Kidney epithelial cell (primary cell): ENCODE results near the gene ITIH5. TPM values are rescaled to one million over a fixed set of nuclear protein-coding genes. Genes with fewer than 3 reads are reported as not detected.
A peak's percentile ranks its signal among the peaks of the same experiment; 100 is the strongest.

ENCODE experiments used
- DNase-seq: peaks from one replicate; pipeline ENCODE4 v3.0.0-alpha.2; 2010; ENCODE audit warnings: low read depth
- H3K27me3 ChIP-seq: 2 replicates; pipeline ENCODE4 v1.6.0; 2011; ENCODE audit warnings: low read length; ENCODE audit not compliant: control insufficient read depth, insufficient read depth
- H3K36me3 ChIP-seq: 2 replicates; pipeline ENCODE4 v1.5.1; 2011; ENCODE audit warnings: low read length; ENCODE audit not compliant: control insufficient read depth, insufficient read depth
- H3K4me3 ChIP-seq: 2 replicates; pipeline ENCODE4 v1.5.1; 2011; ENCODE audit warnings: low read depth, mild to moderate bottlenecking, control low read depth, low read length
- CTCF ChIP-seq: IDR thresholded peaks from 2 replicates; pipeline ENCODE4 v1.5.1; 2011; ENCODE audit warnings: mild to moderate bottlenecking, moderate library complexity, low read length, control low read depth, inconsistent platforms; ENCODE audit not compliant: insufficient read depth, poor library complexity, severe bottlenecking
- total RNA-seq: library from RNA; depleted of rRNA; stranded (reverse); fragments of >200 nt; gene quantifications from 2 replicates; pipeline ENCODE4 v1.2.3, GENCODE V29; 2015

Gene ITIH5
- total RNA-seq, 1 donor from 2014 or later = 1.5 TPM

- Histone ChIP-seq H3K27me3 (peaks cover 28% of the 10 kb centered on the region), H3K36me3 (no peaks in the 10 kb centered on the region), H3K4me3 (no peak overlapping the region)
- no peak for TF ChIP-seq CTCF
- DNase-seq = no peak
Observed at GRCh38 chr10:7533657-7534479, 132.9 kb downstream of the ITIH5 start.

- Histone ChIP-seq H3K36me3 (no peaks in the 10 kb centered on the region), H3K27me3 (peaks cover 31% of the 10 kb centered on the region), H3K4me3 (no peak overlapping the region)
- DNase-seq = no peak
- no peak for TF ChIP-seq CTCF
Observed at GRCh38 chr10:7532723-7533498, 133.9 kb downstream of the ITIH5 start.

GRCh38 chr10:7529638-7530037, 137.1 kb downstream of the ITIH5 start:
- peak; percentile 39 for TF ChIP-seq CTCF
- Histone ChIP-seq H3K36me3 (no peaks in the 10 kb centered on the region), H3K4me3 (no peak overlapping the region), H3K27me3 (peaks cover 36% of the 10 kb centered on the region)
- DNase-seq = no peak

GRCh38 chr10:7527468-7527867, 139.3 kb downstream of the ITIH5 start:
- H3K27me3 ChIP-seq = peaks cover 26% of the 10 kb centered on the region
- H3K4me3 ChIP-seq = no peak overlapping the region
- no peaks in the 10 kb centered on the region for H3K36me3 ChIP-seq
- TF ChIP-seq CTCF = no peak
- DNase-seq = no peak

- TF ChIP-seq CTCF = no peak
- Histone ChIP-seq H3K27me3 (peaks cover 18% of the 10 kb centered on the region), H3K36me3 (no peaks in the 10 kb centered on the region), H3K4me3 (no peak overlapping the region)
- no peak for DNase-seq
Observed at GRCh38 chr10:7526017-7526400, 140.8 kb downstream of the ITIH5 start.
